GM15510 (cell line): ENCODE data around the gene PCDHB7.
"Not testable (repeated sequence)": the region's sequence is repeated elsewhere in the genome, so short reads cannot be mapped to it uniquely, and the experiment has no call there.

Experiments
- POLR2A ChIP-seq: IDR thresholded peaks from 3 replicates; pipeline ENCODE4 v1.6.1; 2011; ENCODE audit warnings: borderline replicate concordance; ENCODE audit not compliant: insufficient read length; ENCODE audit errors: extremely low read depth

PCDHB7 gene

DNA sequence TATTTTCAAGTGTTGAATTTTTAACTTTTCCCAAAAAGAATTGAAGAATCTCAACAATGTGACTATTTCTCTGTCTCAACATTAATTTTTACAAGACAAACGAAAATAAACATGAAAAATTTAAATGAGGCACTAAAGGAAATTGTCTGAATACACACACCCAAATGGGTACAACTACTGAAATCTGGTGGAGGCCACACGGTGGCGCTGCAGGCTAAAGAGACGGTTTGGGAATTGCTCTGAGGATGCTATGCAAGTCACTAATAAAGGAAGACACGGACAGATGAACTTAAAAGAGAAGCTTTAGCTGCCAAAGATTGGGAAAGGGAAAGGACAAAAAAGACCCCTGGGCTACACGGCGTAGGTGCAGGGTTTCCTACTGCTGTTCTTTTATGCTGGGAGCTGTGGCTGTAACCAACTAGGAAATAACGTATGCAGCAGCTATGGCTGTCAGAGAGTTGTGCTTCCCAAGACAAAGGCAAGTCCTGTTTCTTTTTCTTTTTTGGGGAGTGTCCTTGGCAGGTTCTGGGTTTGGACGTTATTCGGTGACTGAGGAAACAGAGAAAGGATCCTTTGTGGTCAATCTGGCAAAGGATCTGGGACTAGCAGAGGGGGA lies 19.8 kb downstream of the PCDHB7 start, which contains the start of gene PCDHB10:
Gene PCDHB10, plus strand, starts transcription at position 244 of the 616 bp plus-strand sequence. Its CDS starts 200 bp downstream, at position 444.
- no peak for TF ChIP-seq POLR2A

DNA sequence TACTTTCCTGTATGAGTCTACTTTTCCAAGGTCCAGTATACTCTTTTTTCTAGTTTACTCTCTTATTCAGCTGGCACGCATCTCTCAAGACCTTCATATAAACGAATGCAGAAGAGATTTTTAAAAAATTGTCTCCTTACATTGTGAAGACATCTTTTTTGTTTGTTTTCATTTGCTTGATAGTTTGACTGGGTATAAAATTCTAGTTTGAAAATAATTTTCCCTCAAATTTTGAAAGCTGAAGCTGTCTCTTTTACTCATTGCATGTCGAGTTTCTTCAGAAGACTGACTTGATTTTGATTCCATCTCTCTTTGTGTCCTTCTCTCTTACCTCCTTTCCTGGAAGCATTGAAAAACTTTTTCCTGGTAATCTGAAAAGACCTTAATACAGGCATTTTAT lies 23.9 kb downstream of the PCDHB7 start:
- no peak for TF ChIP-seq POLR2A

DNA sequence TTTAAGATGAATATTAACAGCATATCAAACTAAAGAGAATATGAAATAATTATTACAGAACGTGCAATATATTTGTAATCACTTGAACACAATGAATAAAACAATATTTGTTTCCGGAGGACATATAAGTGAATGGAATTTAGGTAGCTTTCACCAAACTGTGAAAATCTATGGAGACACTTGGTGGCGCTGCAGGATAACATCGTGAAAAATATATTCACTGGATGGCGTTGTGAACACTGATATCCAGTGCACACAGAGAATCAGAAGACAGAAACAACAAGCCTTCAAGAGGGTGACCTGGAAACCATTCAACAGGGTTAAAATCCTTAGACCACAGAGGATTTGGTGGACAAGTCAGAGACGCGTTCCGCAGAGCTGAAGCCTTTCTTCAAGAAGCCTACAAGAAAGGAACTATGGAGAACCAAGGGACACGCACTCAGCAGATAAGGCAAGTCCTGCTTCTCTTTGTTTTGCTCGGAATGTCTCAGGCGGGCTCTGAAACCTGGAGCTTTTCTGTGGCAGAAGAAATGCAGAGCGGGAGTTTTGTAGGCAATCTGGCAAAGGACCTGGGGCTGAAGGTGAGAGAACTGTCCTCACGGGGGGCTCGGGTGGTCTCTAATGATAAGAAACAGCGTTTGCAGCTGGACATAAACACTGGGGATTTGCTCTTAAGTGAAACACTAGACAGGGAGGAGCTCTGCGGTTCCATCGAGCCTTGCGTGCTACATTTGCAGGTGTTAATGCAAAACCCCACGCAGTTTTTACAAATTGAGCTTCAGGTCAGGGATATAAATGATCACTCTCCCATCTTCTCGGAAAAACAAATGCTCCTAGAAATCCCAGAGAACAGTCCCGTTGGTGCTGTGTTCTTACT lies 27.2 kb downstream of the PCDHB7 start, which contains the start of gene PCDHB11:
Gene PCDHB11, plus strand, starts transcription at position 269 of the 877 bp plus-strand sequence. Its CDS starts 148 bp downstream, at position 417.
- no peak for TF ChIP-seq POLR2A

DNA sequence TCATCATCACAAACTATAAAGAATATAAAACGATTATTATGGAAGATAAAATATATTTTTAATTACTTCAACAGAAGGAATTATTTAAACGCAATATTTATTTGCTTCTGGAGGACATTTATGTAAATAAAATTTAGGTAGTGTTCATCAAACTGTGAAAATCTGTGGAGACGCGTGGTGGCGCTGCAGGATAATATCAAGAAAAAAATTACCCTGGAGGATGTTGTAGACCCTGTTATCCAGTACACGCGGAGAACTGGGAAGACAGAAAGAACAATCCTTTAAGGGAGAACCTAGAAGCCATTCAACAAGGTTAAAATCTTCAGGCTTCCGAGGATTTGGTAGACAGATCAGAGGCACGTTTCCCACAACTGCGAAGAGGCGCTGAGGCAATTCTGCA lies 36.0 kb downstream of the PCDHB7 start, which contains the start of gene PCDHB12:
Gene PCDHB12, plus strand, starts transcription at position 242 of the 400 bp plus-strand sequence. CDS start 189 bp downstream, outside the sequence.
- TF ChIP-seq POLR2A = no peak

DNA sequence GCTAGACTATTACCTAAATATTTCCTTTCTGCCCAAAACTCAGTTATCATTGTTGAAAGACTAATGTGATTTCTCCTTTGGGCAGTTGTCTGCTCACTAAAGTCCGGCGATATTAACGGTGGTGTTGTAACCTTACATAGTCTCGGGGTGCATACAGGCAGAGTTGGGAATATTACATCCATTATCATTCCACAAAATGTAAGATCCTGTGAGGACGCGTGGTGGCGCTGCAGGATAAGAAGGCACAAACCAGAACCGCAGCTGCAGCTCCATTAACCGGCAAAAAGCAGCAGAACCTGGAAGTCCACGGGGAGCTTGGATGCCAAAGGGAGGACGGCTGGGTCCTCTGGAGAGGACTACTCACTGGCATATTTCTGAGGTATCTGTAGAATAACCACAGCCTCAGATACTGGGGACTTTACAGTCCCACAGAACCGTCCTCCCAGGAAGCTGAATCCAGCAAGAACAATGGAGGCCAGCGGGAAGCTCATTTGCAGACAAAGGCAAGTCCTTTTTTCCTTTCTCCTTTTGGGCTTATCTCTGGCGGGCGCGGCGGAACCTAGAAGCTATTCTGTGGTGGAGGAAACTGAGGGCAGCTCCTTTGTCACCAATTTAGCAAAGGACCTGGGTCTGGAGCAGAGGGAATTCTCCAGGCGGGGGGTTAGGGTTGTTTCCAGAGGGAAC lies 41.4 kb downstream of the PCDHB7 start, which contains the start of gene PCDHB13:
Gene PCDHB13, plus strand, starts transcription at position 264 of the 684 bp plus-strand sequence. Its CDS starts 205 bp downstream, at position 469.
- TF ChIP-seq POLR2A = not testable (repeated sequence)

DNA sequence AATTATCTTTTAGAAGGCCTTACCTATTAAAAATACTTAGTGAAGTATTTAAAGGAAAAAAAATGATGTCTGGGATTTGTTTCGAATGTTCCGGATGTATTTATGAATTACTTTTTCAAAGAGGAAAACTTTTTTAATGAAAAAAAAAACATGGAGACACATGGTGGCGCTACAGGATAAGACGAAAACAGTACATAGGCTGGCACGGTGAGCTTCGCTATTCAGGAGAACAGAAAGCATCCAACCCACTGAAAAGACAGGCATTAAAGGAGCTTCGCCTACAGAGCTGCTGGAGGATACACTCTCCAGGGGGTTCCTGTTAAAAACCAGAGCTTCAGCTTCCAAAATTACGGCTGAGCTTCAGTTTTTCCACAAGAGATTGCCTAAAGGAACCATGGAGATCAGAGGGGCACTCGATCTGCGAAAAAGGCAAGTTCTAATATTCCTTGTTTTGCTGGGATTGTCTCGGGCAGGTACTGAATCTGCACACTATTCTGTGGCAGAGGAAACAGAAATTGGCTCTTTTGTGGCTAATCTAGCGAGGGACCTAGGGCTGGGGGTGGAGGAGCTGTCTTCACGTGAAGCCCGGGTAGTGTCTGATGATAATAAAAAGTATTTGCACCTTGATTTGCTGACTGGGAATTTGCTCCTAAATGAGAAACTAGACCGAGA lies 50.8 kb downstream of the PCDHB7 start, which contains the start of gene PCDHB14:
Gene PCDHB14, plus strand, starts transcription at position 232 of the 672 bp plus-strand sequence. Its CDS starts 163 bp downstream, at position 395.
- no peak for TF ChIP-seq POLR2A
